ENCODE data around the gene OR9A4. TPM values are rescaled to one million over a fixed set of nuclear protein-coding genes. Genes with fewer than 3 reads are reported as not detected.
"Not testable (repeated sequence)": the region's sequence is repeated elsewhere in the genome, so short reads cannot be mapped to it uniquely, and the experiment has no call there.

OR9A4 gene, protein sequence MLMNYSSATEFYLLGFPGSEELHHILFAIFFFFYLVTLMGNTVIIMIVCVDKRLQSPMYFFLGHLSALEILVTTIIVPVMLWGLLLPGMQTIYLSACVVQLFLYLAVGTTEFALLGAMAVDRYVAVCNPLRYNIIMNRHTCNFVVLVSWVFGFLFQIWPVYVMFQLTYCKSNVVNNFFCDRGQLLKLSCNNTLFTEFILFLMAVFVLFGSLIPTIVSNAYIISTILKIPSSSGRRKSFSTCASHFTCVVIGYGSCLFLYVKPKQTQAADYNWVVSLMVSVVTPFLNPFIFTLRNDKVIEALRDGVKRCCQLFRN
- total RNA-seq (0.63 TPM), polyA plus RNA-seq (not detected)

DNA sequence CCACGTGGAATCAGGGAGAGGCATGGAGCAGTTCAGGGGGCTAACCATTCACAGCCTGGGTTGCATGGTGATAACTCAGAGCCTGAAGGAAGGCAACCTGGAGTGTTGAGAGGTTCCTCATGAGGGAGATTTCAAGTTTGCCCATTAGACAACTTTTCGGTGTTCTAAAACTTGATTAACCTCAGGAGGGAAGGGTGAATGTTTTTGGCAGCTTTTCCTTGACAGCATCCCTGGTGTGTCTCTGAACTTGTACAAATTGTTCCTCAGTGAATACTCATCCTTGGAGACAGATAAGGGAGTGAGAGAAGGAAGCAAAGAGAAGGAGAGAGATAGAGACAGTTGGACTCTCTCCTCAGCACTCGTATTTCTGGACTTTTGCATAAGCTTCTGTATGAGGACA, at the start of gene OR9A4:
OR9A4 (plus strand) TSS at position 301 of the 400 bp plus-strand sequence. CDS start 2,477 bp downstream, outside the sequence.
- no peaks in the 10 kb centered on the region for H3K36me3 ChIP-seq (ENCODE audit: insufficient read depth)
- H3K4me1 ChIP-seq (ENCODE audit: insufficient read depth): no peaks in the 10 kb centered on the region
- no peak within 1 kb of the TSS for H3K27ac ChIP-seq (ENCODE audit: low read depth)
- 73% methylated on average over 3 of the region's 3 CpGs for WGBS
- DNase-seq (ENCODE audit: extremely low spot score): no peak
- H3K4me3 ChIP-seq (ENCODE audit: low read depth, low read length): no peak within 1 kb of the TSS

DNA sequence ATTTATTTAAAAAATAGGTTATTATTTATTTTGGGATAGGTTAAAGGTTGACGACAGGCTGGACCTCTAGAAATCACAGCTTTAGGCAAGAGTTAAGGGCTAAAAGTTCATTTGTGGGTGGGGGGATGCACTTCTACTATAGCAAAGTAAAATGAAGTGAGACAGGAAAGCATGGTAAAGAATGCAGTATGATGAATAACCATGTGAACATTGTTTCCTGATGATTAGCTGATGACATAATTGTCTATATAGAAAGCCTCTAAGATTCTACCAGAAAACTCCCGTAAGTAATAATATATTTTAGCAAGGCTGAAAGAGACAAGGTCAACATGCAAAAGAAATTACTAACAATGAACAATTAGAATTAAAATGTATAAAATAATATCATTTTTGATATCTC, 49.2 kb upstream of the OR9A4 start:
- no peaks in the 10 kb centered on the region for H3K4me1 ChIP-seq (ENCODE audit: insufficient read depth)
- no peak overlapping the region for H3K27ac ChIP-seq (ENCODE audit: low read depth)
- H3K4me3 ChIP-seq (ENCODE audit: low read depth, low read length): no peak overlapping the region
- 87% methylated on average over 2 of the region's 2 CpGs for WGBS
- no peak for DNase-seq (ENCODE audit: extremely low spot score)
- no peaks in the 10 kb centered on the region for H3K36me3 ChIP-seq (ENCODE audit: insufficient read depth)

DNA sequence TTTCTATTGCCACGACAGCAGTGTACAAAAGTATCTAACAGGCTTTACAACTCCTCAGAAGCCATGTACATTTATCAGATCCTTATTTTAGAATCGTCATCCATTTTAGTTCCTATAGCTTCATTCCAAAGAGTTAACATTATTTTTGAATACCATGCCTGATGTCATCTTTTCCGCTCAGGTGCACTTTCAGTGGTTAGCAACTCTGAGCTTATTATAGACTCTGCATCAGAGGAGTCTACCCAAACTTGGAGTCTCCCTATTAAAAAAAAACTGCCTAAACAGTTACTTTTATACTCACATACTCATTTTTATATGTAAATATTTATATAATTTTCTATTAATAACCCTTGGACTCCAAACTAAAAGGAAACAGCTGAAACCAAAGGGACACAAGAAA, 43.3 kb upstream of the OR9A4 start:
- no peak for DNase-seq (ENCODE audit: extremely low spot score)
- Histone ChIP-seq H3K27ac (ENCODE audit: low read depth) (no peak overlapping the region), H3K4me1 (ENCODE audit: insufficient read depth) (no peaks in the 10 kb centered on the region), H3K36me3 (ENCODE audit: insufficient read depth) (no peaks in the 10 kb centered on the region), H3K4me3 (ENCODE audit: low read depth, low read length) (no peak overlapping the region)
- 86% methylated on average over 3 of the region's 3 CpGs for WGBS

DNA sequence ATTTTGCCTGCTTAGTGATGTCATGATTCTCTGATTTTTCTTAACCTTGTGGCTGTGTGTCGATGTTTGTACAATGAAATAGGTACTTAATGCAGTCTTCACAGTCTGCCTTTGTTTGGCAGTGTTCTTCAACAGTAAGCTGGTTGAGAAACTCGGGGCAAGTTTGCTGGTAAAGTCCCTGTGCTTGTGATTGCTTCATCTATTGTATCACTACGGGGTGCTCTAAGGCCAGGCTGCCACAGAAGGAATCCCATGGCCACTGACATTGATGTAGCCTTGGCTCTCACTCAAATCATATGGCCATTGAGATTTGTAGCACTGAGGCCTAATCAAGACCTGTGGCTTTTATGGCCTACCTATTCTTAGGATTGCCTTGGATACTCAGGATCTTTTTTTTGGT, 41.4 kb upstream of the OR9A4 start:
- no peak overlapping the region for H3K27ac ChIP-seq (ENCODE audit: low read depth)
- 72% methylated on average over 3 of the region's 3 CpGs for WGBS
- DNase-seq (ENCODE audit: extremely low spot score): no peak
- H3K4me1 ChIP-seq (ENCODE audit: insufficient read depth): no peaks in the 10 kb centered on the region
- no peak overlapping the region for H3K4me3 ChIP-seq (ENCODE audit: low read depth, low read length)
- H3K36me3 ChIP-seq (ENCODE audit: insufficient read depth): no peaks in the 10 kb centered on the region

DNA sequence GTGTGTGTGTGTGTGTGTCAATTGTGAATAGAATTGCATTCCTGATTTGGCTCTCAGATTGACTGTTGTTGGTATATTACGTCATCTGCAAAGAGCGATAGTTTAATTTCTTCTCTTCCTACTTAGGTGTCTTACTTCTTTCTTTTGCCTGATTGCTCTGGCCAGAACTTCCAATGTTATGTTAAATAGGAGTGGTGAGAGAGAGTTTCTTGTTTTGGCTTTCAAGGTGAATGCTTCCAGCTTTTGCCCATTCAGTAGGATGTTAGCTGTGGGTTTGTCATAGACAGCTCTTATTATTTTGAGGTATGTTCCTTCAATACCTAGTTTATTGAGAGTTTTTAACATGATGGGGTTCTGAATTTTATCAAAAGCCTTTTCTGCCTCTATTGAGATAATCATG, 40.7 kb upstream of the OR9A4 start:
- no peaks in the 10 kb centered on the region for H3K4me1 ChIP-seq (ENCODE audit: insufficient read depth)
- H3K27ac ChIP-seq (ENCODE audit: low read depth): no peak overlapping the region
- no peaks in the 10 kb centered on the region for H3K36me3 ChIP-seq (ENCODE audit: insufficient read depth)
- 90% methylated on average over 2 of the region's 2 CpGs for WGBS
- no peak for DNase-seq (ENCODE audit: extremely low spot score)
- H3K4me3 ChIP-seq (ENCODE audit: low read depth, low read length): no peak overlapping the region

DNA sequence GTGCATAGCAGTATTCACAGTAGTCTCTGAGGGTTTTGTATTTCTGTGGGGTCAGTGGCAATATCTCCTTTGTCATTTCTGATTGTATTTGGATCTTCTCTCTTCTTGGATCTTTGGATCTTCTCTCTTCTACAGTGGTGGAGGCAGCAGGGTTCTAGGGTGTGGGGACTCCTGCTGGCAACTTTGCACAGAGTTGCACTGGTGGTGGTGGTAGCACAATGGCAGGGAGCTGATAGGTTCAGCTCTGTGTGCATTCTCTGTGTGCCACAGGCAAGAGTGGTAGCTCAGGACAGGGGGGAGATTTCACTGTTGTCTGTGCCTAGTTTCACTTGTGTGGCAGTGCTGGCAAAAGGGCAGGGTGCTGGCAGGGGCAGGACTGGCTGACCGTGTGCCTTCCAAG, 39.8 kb upstream of the OR9A4 start:
- WGBS: 84% methylated on average over 1 of the region's 1 CpG
- no peak for DNase-seq (ENCODE audit: extremely low spot score)
- H3K27ac ChIP-seq (ENCODE audit: low read depth): no peak overlapping the region
- H3K36me3 ChIP-seq (ENCODE audit: insufficient read depth): no peaks in the 10 kb centered on the region
- H3K4me3 ChIP-seq (ENCODE audit: low read depth, low read length): no peak overlapping the region
- H3K4me1 ChIP-seq (ENCODE audit: insufficient read depth): no peaks in the 10 kb centered on the region

DNA sequence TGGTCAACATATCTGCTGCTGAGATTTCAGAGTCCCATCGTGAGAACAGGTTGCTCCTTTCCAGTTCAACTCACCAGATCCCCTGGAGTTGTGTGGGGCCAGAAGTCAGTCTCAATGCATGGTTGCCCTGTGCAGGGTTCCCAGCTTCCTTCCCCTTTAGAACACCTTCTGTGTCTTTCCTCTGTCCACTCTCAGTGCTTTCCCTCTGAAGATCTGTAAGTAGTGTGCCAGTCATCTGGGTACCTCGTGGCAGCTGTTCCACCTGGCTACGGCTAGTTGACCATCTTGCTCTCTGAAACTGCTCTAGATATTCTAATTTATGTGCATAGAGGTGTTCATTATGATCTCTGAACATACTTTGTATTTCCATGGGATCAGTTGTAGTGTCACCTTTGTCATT, 38.8 kb upstream of the OR9A4 start:
- DNase-seq (ENCODE audit: extremely low spot score): no peak
- WGBS: 86% methylated on average over 3 of the region's 3 CpGs
- H3K4me3 ChIP-seq (ENCODE audit: low read depth, low read length): no peak overlapping the region
- no peak overlapping the region for H3K27ac ChIP-seq (ENCODE audit: low read depth)
- H3K4me1 ChIP-seq (ENCODE audit: insufficient read depth): no peaks in the 10 kb centered on the region
- H3K36me3 ChIP-seq (ENCODE audit: insufficient read depth): no peaks in the 10 kb centered on the region

DNA sequence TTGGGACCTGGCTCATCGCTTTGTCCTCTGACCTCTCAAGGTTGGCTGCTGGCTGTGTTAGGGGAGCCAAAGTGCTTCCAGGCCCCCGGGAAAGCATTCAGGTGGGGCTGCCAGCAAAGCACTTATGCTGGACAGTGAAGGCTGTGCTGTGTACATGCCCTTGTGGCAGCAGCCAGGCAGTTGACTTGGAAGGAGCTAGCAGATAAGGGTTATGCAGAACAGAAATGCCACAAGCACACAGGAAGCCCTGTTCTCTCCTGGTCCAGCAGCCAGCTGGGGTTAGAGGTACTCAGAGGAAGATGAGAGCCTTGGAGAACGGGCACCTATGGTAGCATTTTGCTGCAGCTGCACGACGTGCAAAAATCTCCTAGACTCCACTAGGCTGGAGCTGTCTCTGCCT, 35.2 kb upstream of the OR9A4 start:
- no peak for DNase-seq (ENCODE audit: extremely low spot score)
- Histone ChIP-seq H3K36me3 (ENCODE audit: insufficient read depth) (no peaks in the 10 kb centered on the region), H3K27ac (ENCODE audit: low read depth) (no peak overlapping the region), H3K4me1 (ENCODE audit: insufficient read depth) (no peaks in the 10 kb centered on the region), H3K4me3 (ENCODE audit: low read depth, low read length) (no peak overlapping the region)
- WGBS: 74% methylated on average over 5 of the region's 5 CpGs

DNA sequence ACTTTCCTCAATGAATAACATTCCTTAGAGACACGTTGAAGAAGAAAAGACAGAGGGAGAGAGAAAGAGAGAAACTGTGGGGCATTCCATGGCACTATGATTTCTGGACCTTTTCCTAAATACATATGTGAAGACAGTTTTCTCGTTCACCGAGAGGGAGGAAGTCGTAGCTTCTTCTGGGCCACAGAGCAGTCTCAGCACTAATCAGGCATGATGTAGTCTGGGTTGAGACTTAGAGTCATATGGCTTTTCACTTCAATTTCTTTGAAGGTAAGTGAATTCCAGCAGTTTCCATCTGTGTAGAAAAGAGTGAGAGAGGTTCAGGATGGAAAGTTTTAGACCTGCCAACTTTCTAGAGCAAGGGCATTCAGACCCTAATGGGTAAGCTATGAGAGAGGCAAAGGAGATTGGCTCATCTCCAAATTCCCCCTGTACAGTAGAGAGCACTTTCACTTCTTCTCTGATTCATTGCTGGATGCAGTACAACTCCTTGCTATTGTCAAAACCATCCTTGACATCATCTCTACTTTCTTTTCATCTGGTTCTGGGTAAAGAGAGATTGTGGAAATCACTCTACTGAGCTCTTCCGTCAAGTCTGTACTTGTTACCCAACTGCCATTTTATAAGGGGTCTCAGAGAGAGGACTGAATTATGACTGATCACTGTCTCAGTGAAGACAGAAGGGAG, 31.5 kb upstream of the OR9A4 start:
- no peak for DNase-seq (ENCODE audit: extremely low spot score)
- H3K27ac ChIP-seq (ENCODE audit: low read depth): no peak overlapping the region
- H3K36me3 ChIP-seq (ENCODE audit: insufficient read depth): no peaks in the 10 kb centered on the region
- no peaks in the 10 kb centered on the region for H3K4me1 ChIP-seq (ENCODE audit: insufficient read depth)
- 80% methylated on average over 5 of the region's 5 CpGs for WGBS
- H3K4me3 ChIP-seq (ENCODE audit: low read depth, low read length): no peak overlapping the region

DNA sequence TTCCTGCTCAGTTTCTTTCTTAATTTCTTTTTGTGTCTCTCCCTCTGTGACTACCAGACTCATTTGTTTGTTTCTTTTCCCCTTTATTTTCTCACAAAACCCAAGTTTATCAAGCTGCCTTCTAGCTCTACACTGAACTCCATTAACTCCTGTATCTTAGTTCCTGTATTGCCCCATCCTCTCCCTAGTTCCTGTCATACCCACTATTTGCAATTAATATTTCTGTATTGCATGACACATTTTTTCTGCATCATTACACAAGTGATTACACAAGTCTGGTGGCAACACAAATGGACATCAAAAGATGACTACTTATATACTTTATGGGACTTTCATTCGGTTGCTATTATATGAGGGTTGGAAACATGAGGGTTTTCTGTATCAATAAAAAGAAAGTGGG, 26.9 kb upstream of the OR9A4 start:
- no peak overlapping the region for H3K27ac ChIP-seq (ENCODE audit: low read depth)
- no peak overlapping the region for H3K4me3 ChIP-seq (ENCODE audit: low read depth, low read length)
- WGBS: 91% methylated on average over 1 of the region's 1 CpG
- no peaks in the 10 kb centered on the region for H3K4me1 ChIP-seq (ENCODE audit: insufficient read depth)
- no peak for DNase-seq (ENCODE audit: extremely low spot score)
- H3K36me3 ChIP-seq (ENCODE audit: insufficient read depth): no peaks in the 10 kb centered on the region

DNA sequence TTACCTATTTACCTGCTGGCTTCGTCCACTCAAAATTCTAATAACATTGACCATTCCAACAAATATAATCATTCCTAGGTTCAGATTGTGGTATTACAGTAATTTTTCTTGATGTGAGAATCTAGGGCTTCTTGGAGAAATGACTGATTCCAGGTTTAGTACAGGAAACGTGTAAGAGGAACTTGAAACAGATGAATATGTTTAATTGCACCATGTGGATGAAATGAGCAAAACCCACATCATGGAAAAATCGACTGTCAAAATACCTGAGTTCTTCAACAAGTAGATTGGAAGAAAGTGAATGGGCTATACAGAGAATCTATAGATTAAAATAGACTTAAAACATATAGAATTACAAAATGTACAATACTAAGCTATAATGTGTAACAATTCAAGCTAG, 24.9 kb upstream of the OR9A4 start:
- WGBS: 72% methylated on average over 3 of the region's 3 CpGs
- no peak overlapping the region for H3K4me3 ChIP-seq (ENCODE audit: low read depth, low read length)
- no peak overlapping the region for H3K27ac ChIP-seq (ENCODE audit: low read depth)
- DNase-seq (ENCODE audit: extremely low spot score): no peak
- H3K36me3 ChIP-seq (ENCODE audit: insufficient read depth): no peaks in the 10 kb centered on the region
- H3K4me1 ChIP-seq (ENCODE audit: insufficient read depth): no peaks in the 10 kb centered on the region

DNA sequence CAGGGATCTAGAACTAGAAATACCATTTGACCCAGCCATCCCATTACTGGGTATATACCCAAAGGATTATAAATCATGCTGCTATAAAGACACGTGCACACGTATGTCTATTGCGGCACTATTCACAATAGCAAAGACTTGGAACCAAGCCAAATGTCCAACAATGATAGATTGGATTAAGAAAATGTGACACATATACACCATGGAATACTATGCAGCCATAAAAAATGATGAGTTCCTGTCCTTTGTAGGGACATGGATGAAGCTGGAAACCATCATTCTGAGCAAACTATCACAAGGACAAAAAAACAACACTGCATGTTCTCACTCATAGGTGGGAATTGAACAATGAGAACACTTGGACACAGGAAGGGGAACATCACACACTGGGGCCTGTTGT, 16.8 kb upstream of the OR9A4 start:
- DNase-seq (ENCODE audit: extremely low spot score); H3K4me3 ChIP-seq (ENCODE audit: low read depth, low read length): not testable (repeated sequence)
- WGBS: 96% methylated on average over 3 of the region's 3 CpGs

DNA sequence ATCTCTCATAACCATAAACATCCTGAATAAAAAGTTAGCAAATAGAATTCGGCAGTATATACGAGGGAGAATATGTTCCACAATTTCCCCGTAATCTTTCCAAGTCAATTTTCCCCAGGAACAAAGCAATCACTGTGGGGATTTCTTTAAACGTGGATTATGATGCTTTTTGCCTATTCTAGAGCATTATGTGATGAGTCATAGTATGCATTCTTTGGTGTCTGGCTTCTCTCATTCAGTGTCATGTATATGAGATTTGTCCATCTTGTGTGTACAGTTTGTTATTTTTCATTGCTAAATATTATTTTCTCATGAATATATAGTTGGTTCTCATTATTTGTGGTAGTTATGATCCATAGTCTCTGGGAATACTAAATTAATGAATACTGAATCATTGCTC, 9.9 kb upstream of the OR9A4 start:
- H3K4me3 ChIP-seq (ENCODE audit: low read depth, low read length): no peak overlapping the region
- WGBS: 75% methylated on average over 4 of the region's 4 CpGs

More for the DNA sequence above, 16.8 kb upstream of the OR9A4 start:
- H3K4me1 ChIP-seq (ENCODE audit: insufficient read depth); H3K27ac ChIP-seq (ENCODE audit: low read depth); H3K36me3 ChIP-seq (ENCODE audit: insufficient read depth): not testable (repeated sequence)

DNA sequence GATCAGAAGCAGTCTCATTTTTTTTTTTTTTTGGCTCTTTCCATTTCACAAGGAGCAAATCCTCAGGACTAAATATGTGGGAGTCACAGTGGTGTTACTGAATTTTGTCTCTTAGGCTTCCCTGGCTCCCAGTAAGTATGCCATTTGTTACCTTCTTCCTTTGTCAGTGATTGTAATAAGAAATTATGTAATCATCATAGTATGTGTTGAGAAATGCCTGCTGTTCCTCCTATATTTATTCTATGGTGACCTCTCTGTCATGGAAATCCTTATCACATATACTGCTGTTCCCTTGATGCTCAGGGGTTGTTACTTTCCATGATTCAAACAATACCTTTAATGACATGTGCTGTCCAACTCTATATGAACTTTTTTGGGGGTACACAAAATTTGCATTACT, 4.8 kb upstream of the OR9A4 start:
- H3K4me1 ChIP-seq (ENCODE audit: insufficient read depth): no peaks in the 10 kb centered on the region
- H3K4me3 ChIP-seq (ENCODE audit: low read depth, low read length): no peak overlapping the region
- DNase-seq (ENCODE audit: extremely low spot score): no peak
- H3K27ac ChIP-seq (ENCODE audit: low read depth): no peak overlapping the region
- H3K36me3 ChIP-seq (ENCODE audit: insufficient read depth): no peaks in the 10 kb centered on the region

More for the DNA sequence above, 9.9 kb upstream of the OR9A4 start:
- no peak overlapping the region for H3K27ac ChIP-seq (ENCODE audit: low read depth)
- H3K36me3 ChIP-seq (ENCODE audit: insufficient read depth): no peaks in the 10 kb centered on the region
- no peak for DNase-seq (ENCODE audit: extremely low spot score)
- no peaks in the 10 kb centered on the region for H3K4me1 ChIP-seq (ENCODE audit: insufficient read depth)
